ENCODE results near the gene FOLR2. TPM values are rescaled to one million over a fixed set of nuclear protein-coding genes. Genes with fewer than 3 reads are reported as not detected.
A peak's percentile ranks its signal among the peaks of the same experiment; 100 is the strongest.

Gene FOLR2
- total and polyA plus RNA-seq, 2 donors (not counting 1 experiment from before 2014, with no cell fraction given): 1.5 to 4.7 TPM

DNA sequence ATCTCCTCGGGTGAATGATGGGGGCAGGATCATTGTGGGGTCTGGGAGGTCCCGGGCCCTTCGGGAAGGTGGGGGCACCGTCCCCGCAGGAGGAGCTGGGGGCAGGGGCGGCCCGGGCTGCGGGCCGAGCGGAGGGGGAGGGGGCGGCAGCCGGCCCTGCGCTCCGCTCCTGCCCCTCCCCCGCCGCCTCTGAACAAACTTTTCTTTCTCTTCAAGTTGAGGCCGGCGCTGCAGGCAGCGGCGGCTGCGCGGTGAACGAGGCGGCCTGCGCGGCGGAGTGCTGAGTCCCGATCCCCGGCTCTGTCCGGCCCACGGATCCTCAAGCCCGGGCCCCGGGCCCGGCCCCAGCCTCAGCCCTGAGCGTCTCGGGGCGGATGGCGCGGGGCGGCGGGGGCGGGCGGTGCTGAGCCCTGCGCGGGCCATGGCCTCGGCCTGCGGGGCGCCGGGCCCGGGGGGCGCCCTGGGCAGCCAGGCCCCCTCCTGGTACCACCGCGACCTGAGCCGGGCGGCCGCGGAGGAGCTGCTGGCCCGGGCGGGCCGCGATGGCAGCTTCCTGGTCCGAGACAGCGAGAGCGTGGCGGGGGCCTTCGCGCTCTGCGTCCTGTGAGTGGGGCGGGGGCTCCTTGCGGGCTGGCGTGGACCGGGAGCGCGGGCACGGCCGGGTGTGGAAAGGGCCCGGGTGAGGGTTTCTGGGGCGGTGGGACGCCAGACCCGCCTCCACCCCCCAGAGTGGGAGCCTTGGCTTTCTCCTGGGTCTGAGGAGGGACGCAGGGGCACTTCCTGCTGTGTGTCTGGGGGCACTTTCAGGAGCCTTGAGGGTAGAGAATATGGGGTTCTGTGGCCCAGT is 8.2 kb downstream of the FOLR2 start, which contains the start of gene INPPL1:
Gene INPPL1, plus strand, starts transcription at position 204 of the 847 bp plus-strand sequence. Its CDS starts 218 bp downstream, at position 422.
- ChIA-PET POLR2A (no interaction called here), CTCF (interaction anchor here (1.2 to 2.4 kb wide), 3 partner anchors 13 to 81 kb away, joined by 4 to 10 read pairs (median 7); no protein-coding TSS in a partner anchor)
- Mint-ChIP-seq H3K9me3 (ENCODE audit: insufficient read depth) (no peaks in the 10 kb centered on the region), H3K27me3 (no peaks in the 10 kb centered on the region), H3K27ac (peak within 1 kb of the TSS; percentile 95), H3K4me1 (peaks cover 42% of the 10 kb centered on the region), H3K4me3 (peak within 1 kb of the TSS; percentile 94)
- no peaks in the 10 kb centered on the region for H3K27me3 ChIP-seq (replicated peaks in 1 of 4; ENCODE audit: control extremely low read depth in 1 of 4, control insufficient read depth in 3 of 4, insufficient read depth in 4 of 4, low read length in 3 of 4)
- H2AFZ ChIP-seq (ENCODE audit: insufficient read depth, low read depth, low read length, poor library complexity, severe bottlenecking): peak within 1 kb of the TSS; percentile 84
- peak within 1 kb of the TSS; percentile 81 for H3K9ac ChIP-seq (ENCODE audit: low read length)
- TF ChIP-seq EZH2 (IDR thresholded peaks at IDR 0.05; ENCODE audit: borderline replicate concordance, insufficient read depth, low read depth, low read length, poor library complexity, severe bottlenecking) (no peak), CTCF (IDR thresholded peaks at IDR 0.05) (no peak)
- under 1% methylated on average over 78 of the region's 81 CpGs for WGBS (ENCODE audit: insufficient coverage)
- peaks cover 13% of the 10 kb centered on the region for H3K79me2 ChIP-seq (ENCODE audit: control insufficient read depth, insufficient read depth, low read length)
- H3K4me1 ChIP-seq (ENCODE audit: control insufficient read depth in 2 of 2, insufficient read depth in 2 of 2, low read length in 2 of 2): peaks cover 26 to 37% of the 10 kb centered on the region in 2 donors
- peak within 1 kb of the TSS; percentile 83 to 89 for H3K27ac ChIP-seq (ENCODE audit: low read length in 2 of 2)
- DNase-seq: peak; percentile 63
- peak within 1 kb of the TSS; percentile 75 to 91 (median 81) for H3K4me3 ChIP-seq (ENCODE audit: control extremely low read depth in 1 of 5, extremely low read depth in 1 of 5, insufficient read depth in 1 of 5, low read depth in 2 of 5, low read length in 4 of 5)
- peak within 1 kb of the TSS; percentile 99 for H3K4me2 ChIP-seq (replicated peaks; ENCODE audit: low read depth, low read length, poor library complexity, severe bottlenecking)
- intact Hi-C loops (cut with micrococcal nuclease): loop anchor here (1.0 to 10.0 kb wide), 7 partner anchors 14 to 1758 kb away; partner anchors contain the start of genes ARAP1, ATG16L2, CLPB and FAM168A
- H3K9me3 ChIP-seq (ENCODE audit: control extremely low read depth in 1 of 3, control insufficient read depth in 2 of 3, insufficient read depth in 1 of 3, low read length in 2 of 3): no peaks in the 10 kb centered on the region
- peaks cover 0 to 15% of the 10 kb centered on the region in 2 experiments for H3K36me3 ChIP-seq (replicated peaks in 1 of 2; ENCODE audit: control extremely low read depth in 1 of 2, control insufficient read depth in 1 of 2, extremely low read depth in 1 of 2, insufficient read depth in 2 of 2, low read length in 1 of 2)
- H4K20me1 ChIP-seq (ENCODE audit: control insufficient read depth, insufficient read depth, low read length, poor library complexity, severe bottlenecking): no peaks in the 10 kb centered on the region
- peak; percentile 1 for ATAC-seq (ENCODE audit: low read depth)
